ENCODE data around the gene PBXIP1.
A peak's percentile ranks its signal among the peaks of the same experiment; 100 is the strongest.

Gene PBXIP1, protein sequence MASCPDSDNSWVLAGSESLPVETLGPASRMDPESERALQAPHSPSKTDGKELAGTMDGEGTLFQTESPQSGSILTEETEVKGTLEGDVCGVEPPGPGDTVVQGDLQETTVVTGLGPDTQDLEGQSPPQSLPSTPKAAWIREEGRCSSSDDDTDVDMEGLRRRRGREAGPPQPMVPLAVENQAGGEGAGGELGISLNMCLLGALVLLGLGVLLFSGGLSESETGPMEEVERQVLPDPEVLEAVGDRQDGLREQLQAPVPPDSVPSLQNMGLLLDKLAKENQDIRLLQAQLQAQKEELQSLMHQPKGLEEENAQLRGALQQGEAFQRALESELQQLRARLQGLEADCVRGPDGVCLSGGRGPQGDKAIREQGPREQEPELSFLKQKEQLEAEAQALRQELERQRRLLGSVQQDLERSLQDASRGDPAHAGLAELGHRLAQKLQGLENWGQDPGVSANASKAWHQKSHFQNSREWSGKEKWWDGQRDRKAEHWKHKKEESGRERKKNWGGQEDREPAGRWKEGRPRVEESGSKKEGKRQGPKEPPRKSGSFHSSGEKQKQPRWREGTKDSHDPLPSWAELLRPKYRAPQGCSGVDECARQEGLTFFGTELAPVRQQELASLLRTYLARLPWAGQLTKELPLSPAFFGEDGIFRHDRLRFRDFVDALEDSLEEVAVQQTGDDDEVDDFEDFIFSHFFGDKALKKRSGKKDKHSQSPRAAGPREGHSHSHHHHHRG

DNA sequence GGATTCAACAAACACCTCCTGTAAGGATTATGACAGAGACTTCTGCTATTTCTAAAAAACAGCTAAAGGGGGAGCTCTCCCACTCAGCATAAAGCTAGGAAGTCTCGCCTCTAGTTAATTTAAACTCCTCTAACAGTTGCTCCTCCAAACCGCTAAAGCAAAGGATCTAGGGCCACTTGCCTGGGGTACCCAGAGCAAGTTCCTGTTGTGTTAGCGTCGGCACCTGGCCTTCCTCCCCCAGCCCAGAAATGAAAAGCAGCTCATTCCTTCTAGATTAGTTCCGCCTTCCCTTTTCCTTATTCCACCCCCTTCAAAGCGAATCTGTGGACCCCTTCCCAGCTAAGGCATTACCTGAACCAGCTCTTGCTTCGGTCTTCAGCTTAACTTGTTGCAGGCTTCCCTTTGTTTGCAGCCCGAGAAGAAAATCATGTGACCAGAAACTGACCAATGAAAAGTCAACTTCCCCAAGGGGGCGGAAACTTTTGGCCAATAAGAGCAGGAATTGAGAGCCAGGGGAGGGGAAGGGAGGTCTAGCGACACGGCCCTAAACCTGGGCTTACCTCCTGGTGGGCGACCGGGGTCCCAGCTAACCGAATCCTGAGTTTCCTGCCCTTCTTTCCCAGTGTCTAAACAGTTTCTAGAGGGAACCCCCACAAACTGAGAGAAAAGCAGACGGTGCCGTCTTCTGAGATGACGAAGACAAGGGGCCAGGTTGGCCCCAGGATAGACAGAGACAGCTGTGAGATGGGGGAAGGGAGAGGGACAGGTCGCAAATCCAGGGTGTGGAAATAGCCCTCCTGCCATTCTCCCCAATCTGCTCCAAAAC, at the start of gene PBXIP1:
Gene PBXIP1, minus strand, starts transcription at position 382 of the 826 bp plus-strand sequence. CDS start 2,378 bp downstream, outside the sequence.
- in situ Hi-C loops (cut with HindIII; ENCODE audit: low pct_unique_long_range_greater_than_20kb, low sequenced_read_pairs), result no loop called here

DNA sequence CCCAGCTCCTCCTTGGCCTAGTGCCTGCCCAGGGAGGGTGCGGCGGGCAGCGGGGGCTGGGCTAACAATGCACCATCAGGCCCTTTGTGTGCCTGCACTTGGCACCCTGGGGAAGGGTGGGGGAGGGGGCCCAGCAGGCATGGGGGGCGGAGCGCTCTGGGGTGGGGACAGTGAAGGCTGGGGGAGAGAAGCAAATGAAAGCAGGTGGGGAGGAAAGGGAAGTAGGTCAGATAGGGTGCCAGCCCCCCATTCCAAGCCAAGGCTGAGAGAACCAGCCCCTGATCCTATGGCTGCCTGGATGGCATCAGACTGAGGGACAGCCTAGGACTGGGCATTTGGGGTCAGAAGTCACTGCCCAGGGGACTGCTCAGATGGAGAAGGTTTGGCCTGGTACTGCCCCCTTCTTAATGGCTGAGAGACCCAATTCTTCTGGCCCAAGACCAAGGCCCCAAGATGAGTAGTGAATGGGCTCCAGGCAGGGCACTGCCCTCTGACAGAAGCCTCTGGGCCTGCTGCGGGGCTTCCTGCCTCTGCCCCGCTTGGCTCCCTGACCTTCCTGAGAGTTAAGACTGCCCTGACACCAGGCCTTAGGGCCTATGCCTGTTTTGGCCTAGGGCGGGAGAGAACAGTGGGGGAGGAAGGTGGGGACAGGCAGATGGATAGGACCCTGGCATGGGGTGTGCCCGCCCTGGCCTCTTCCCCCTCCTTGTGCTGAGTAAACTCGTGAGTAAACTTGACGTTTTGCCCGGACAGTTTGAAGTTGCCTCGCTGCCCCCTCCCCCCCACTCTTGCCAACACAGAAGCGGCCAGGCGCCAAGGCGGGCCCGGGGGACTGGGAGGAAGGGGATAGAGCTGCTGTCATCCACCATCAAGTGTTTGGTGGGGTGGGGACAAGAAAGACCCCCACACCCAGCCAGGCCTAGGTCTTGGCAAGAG, 49.4 kb upstream of the PBXIP1 start:
- no peak for TF ChIP-seq JUND (IDR thresholded peaks at IDR 0.05; ENCODE audit: low read depth)
- peak in 1 of 2 experiments; percentile 58 for DNase-seq (ENCODE audit: low read depth in 1 of 2, low spot score in 1 of 2)
- in situ Hi-C loops (cut with HindIII; ENCODE audit: low pct_unique_long_range_greater_than_20kb, low sequenced_read_pairs), result no loop called here

More for the DNA sequence above, at the start of gene PBXIP1:
- DNase-seq (ENCODE audit: low read depth in 1 of 2, low spot score in 1 of 2), result peak; percentile 96 to 98
- no peak for TF ChIP-seq JUND (IDR thresholded peaks at IDR 0.05; ENCODE audit: low read depth)

DNA sequence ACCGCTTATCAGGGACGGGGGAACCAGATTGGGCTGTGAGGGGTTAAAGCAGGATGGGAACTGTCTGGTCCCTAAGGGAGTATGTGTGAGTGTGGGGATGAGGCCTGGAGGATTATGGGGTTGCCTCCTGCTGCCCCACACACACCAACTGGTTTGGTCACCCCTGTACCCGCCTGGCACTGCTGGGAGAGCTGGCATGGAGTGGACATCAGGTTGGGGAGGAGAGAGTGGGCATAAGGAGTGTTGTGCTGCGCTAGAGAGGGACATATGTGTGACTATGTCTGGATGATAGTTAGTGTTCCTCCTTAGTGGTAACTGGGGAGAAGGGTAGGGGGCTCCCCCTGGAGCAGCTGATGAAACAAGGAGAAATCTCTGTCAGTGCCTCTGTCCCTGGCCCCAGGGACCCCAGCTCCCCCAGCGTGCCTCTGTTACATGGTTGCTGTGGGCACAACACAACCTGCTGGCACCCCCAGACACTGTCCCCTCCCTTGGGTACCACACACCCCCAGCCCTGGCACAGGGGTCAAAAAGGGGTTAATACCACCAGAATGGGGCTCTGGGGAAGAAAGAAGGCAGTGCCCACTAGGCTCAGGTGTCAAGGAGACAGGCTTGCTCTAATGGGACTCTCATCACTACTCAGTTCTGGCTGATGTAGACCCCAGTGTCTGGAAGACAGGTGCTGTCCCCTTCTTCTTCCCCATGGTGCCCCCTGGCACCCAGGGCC, 48.6 kb upstream of the PBXIP1 start:
- DNase-seq (ENCODE audit: low read depth in 1 of 2, low spot score in 1 of 2), result no peak
- no peak for TF ChIP-seq JUND (IDR thresholded peaks at IDR 0.05; ENCODE audit: low read depth)
- in situ Hi-C loops (cut with HindIII; ENCODE audit: low pct_unique_long_range_greater_than_20kb, low sequenced_read_pairs), result no loop called here

DNA sequence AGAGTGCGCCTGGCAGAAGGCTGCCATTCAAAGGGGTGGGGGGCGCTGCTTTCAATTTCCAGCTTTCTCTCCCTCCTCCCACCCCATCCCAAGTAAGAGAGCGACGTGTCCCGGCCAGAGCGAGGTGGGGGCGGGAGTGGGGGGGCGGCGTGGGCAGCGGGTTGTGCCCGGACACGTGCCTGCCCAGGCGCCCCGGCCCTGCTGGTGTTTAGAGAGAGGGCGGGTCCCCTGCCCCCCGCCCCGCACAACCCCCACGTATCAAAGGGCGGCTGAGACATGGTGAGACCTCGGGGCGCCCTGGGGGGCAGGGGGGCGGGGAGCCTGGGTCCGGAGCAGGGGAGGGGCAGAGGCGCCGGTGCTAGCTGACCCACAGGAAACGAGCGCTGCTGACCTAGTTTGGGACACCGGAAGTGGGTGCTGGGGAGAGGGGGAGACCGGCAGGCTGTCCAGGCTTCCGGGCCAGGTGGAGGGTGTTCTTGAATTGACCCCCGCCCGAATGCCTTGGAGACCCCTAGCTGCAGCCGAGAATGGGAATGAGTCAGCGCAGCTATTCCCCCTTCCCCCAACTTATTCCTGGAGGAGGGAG, 48.0 kb upstream of the PBXIP1 start:
- DNase-seq (ENCODE audit: low read depth in 1 of 2, low spot score in 1 of 2), result peak in 1 of 2 experiments; percentile 72
- no peak for TF ChIP-seq JUND (IDR thresholded peaks at IDR 0.05; ENCODE audit: low read depth)
- in situ Hi-C loops (cut with HindIII; ENCODE audit: low pct_unique_long_range_greater_than_20kb, low sequenced_read_pairs), result no loop called here

DNA sequence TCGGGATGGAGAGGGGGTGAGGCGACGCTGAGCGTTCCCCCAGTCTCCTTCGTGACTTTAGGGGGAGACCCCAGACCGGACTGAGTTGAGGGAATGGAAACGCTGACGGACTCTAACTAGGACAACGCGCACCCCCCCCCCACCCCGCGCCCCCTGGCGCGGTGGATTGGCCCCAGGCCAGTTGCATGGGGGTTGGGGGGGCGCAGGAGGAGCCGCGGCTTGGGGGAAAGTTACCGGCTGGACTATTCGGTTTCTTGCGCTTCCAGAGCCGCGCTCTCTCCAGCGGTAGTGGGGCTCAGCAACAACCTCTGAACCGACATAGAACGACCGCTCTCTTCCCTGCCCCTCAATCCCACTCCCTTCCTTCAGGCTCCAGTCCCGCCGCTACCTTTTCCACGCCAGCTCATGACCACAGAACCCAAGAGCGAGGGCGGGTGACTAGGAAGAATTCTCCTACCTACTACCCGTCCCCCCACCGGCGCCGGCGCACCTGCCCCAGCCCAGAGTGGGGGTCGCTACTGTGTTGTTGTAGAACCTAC, 47.4 kb upstream of the PBXIP1 start:
- in situ Hi-C loops (cut with HindIII; ENCODE audit: low pct_unique_long_range_greater_than_20kb, low sequenced_read_pairs), result no loop called here
- DNase-seq (ENCODE audit: low read depth in 1 of 2, low spot score in 1 of 2), result no peak
- TF ChIP-seq JUND (IDR thresholded peaks at IDR 0.05; ENCODE audit: low read depth), result no peak

DNA sequence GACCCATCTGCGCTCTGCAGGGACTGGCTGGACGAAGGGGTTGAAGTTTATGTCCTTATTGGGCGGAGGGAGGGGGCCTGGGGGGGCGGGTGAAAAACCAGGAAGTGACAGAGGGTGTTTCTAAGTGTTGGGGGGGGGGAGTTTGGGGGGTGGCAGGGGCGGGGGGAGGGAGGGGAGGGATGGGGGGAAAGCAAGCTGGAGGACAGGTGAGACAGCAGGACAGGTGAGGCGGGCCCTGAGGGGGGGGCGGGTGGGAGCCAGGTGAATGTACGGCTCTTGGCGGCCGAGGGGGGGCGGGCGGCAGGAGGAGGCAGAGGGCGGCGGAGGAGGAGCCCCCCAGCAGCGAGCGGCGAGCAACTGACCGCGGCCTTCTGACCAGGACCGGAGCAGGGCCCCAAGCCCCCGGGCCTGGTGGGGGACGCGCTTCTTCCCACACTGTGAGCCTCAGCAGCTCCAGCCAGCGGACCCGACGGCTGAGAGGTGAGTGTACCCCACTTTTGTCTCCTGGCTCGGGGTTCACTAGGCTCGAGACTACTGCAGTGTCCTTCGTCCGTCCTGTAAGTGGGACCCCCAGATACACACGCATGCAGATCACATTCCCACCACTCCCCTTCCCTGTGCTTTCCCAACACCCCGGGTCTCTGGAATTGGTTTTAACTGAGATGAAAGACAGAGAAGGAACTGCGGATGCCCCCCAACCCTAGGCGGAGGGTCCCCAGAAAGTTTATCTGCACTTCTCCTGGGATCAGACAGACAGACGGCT, 46.7 kb upstream of the PBXIP1 start, which contains the start of gene ZBTB7B:
Gene ZBTB7B, plus strand, starts transcription at position 339 of the 763 bp plus-strand sequence. CDS start 11,859 bp downstream, outside the sequence.
- in situ Hi-C loops (cut with HindIII; ENCODE audit: low pct_unique_long_range_greater_than_20kb, low sequenced_read_pairs), result no loop called here
- TF ChIP-seq JUND (IDR thresholded peaks at IDR 0.05; ENCODE audit: low read depth), result no peak
- DNase-seq (ENCODE audit: low read depth in 1 of 2, low spot score in 1 of 2), result peak in 1 of 2 experiments; percentile 73

DNA sequence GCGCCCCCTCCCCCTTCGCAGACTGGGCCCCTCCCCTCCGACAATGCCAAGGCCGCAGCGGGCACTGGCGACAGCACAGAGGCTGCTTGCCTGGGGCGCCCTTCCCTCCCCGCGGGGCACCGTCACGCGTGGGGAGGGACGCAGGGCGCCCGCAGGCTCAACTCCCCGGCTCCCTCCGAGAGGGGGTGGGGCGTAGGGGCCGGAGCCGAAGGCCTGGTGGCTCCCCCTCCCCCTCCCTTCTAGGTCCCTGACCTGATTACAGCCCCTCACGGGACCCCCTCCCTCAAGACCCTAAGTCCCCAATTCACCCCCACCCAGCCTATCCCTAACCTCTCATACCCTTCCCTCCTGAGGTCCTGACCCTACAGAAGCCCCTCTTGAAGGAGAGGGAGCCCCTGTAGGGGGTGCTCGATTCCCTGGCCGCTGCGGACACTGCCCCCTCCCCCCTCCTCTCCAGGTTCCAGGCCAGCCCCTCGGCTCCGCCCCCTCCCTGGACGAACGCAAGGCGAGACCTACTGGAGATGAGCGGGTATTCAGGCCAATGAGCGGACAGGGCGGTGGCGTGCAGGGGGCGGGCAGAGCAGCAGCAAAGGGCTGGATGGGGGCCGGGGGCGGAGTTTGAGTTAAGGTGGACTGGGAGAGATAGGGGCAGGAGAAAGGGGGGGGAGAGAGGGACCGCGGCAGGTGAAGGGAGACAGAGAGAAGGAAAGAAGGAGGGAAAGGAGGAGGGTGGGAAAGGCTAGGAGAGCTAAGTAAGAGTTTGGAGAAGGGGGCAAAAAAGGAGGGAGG, 46.0 kb upstream of the PBXIP1 start:
- no peak for TF ChIP-seq JUND (IDR thresholded peaks at IDR 0.05; ENCODE audit: low read depth)
- in situ Hi-C loops (cut with HindIII; ENCODE audit: low pct_unique_long_range_greater_than_20kb, low sequenced_read_pairs), result no loop called here

DNA sequence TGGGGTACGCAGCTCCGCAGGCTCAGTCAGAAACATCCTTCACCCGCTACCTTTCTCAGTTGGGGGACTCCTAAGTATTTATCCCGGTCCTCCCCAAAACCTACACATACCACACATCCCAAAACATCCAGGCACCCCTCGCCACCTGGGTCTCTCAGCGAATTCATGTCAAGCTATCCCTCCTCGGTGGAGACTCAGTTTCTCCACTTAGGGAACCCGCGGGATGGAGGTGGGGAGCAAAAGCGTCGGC, 45.5 kb upstream of the PBXIP1 start:
- in situ Hi-C loops (cut with HindIII; ENCODE audit: low pct_unique_long_range_greater_than_20kb, low sequenced_read_pairs), result no loop called here
- DNase-seq (ENCODE audit: low read depth in 1 of 2, low spot score in 1 of 2), result no peak
- no peak for TF ChIP-seq JUND (IDR thresholded peaks at IDR 0.05; ENCODE audit: low read depth)

More for the DNA sequence above, 46.0 kb upstream of the PBXIP1 start:
- DNase-seq (ENCODE audit: low read depth in 1 of 2, low spot score in 1 of 2), result peak; percentile 97 to 100

DNA sequence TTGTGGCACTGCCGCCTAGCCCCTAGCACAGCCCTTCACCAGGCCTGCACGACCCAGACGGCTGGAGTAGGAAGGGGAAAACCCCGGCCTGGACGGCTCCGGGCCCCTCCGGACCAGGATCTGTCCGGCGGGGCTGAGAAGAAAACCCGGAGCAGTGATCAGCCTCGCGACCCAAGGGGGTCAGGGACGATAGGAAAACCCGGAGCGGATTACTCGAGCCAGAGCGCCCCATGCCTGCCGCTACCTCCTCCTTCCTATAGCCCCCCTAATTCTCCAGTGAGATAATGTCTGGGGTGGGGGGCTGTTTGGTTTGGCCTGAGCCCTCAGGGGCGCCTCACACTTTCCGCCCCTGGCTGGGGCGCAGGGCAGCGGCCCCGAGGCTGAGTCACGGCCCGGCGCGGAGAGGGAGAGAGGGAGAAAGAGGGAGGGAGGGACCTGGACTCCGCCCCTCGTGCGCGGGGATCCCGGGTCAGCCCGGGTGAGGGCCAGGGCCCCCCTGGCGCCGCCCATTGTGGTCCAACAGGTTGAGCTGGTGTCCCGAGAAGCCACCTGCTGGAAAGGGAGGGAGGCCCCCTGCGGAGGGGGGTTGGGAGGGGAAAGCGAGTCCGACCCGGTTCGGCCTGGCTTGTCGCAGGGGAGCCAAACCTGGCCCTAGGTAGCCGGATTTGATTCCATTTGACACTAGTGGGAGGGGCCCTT, 45.0 kb upstream of the PBXIP1 start:
- in situ Hi-C loops (cut with HindIII; ENCODE audit: low pct_unique_long_range_greater_than_20kb, low sequenced_read_pairs), result no loop called here
- peak; percentile 87 to 100 for DNase-seq (ENCODE audit: low read depth in 1 of 2, low spot score in 1 of 2)
- TF ChIP-seq JUND (IDR thresholded peaks at IDR 0.05; ENCODE audit: low read depth), result no peak; the same call in none of the 2 replicates

Measured in T47D (cell line).